Measurements from ENCODE around the gene IFI27. TPM values are rescaled to one million over a fixed set of nuclear protein-coding genes. Genes with fewer than 3 reads are reported as not detected.

The IFI27 gene
- total RNA-seq, 1 donor from 2014 or later, result 375 TPM

DNA sequence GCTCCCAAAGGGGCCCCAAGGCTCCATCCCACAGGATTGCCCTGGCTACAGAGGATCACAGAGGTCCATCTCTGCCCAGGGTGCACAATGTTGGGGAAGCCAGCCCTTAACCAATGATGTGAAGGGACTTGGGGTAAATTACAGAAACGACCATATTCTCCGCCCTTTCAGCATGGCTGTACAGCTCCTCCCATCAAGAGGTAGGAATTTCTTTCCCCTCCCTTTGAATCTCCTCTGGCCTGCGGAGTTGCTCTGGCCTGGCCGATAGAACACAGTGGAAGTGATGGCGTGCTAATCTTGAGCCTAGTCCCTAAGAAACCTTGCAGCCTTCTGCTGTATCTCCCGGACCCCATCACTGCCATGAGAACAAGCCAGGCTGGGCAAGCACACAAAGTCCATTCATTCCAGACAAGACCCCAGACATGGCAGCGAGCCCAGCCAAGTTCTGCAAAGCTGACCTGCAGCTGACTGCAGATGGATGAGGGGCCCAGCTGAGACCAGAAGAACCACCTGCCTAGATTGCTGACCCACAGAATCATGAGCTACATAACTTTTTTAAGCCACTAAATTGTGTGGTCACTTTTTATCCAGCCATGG, 6.9 kb upstream of the IFI27 start:
- no peak for DNase-seq

DNA sequence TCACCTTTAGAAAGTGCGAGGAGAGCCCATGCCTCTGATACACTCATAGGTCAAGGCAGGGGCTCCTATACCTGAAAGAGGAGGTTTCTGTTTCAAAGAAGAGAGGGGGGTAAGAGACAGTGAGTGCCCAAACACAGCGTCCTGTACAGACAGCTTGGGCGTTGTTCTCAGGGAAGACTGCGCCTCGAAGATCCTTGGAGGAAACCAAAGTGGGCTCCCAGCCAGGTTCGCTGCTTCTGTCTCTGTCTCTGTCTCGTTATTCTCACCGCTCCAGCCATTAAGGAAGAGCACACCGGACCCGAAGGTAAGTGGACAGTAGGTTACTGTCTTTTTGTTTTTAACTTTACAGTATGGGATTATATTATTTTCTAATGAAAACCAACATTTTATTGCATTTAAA, 5.8 kb upstream of the IFI27 start:
- DNase-seq, result no peak

DNA sequence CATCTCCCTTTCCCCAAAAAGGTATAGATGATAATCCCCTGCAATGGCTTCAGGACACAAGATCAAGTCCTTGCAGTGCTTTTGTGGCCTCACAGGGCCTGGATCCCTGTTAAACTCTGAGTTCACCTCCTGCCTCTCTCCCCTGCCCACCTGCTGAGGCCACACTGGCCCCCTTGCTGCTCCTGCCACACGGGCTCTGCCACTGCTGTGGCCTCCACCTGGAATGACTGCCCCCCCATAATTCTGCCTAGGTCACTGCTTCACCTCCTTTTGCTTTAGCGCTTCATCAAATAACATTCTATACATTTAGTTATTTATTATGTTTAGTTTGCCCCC, 653 bp upstream of the IFI27 start:
- DNase-seq, result no peak

DNA sequence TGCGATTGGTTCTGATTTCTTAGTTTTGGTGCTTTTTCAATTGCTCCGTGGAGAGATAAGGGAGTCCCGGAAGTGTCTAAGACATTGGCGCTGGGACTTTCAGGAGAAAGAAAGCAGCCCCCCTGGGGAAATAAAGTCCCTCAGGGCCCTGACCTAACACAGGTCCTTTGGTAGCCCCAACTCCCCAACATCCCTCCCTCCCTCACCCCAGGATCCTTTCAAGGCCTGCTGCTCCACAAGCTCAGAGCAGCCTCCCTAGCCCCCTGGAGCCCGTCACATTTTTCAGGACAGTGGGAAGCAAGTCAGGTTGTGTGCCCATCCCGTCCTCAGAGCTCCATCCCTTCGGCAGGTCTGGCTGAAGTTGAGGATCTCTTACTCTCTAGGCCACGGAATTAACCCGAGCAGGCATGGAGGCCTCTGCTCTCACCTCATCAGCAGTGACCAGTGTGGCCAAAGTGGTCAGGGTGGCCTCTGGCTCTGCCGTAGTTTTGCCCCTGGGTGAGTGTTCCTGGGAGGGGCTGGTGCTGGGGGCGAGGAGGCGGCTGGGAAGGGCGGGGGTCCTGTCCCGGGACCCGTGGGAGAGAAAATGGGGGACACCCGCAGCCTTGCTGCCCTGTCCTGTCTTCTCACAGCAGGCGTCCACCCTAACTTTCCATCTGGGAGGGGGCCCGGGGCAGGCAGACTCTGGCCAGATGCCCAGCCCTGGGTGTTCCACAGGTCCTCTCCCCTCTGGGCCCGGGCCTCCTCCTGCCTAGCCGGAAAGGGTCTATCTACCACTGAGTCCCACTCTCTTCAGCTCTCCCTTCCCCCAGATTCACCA, 950 bp downstream of the IFI27 start:
- DNase-seq, result no peak

DNA sequence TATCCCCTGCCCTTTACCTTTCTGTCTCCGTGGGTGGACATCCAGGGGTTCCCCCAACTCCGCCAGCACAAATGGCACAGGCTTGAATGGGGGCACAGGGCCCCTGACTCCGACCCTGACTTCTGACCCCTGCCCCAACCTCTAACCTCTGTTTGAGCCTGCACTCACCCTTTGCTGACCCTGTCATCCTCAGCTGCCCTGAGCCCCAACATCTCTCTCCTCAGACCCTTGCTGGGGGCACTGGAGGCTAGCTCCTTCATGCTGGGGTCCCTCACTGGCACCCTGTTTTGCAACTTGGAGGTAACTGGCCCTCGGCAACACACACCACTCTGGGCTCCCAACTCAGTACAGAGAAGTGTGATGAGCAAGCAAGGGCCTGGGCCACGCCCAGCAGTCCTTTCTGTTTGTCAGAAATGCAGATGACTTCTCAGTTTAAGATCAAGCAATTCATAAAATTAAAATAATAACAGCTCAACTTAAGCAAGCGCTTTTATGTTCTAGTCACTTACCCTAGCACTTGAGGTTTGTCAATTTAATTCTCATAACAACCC, 2.1 kb downstream of the IFI27 start:
- DNase-seq, result no peak

DNA sequence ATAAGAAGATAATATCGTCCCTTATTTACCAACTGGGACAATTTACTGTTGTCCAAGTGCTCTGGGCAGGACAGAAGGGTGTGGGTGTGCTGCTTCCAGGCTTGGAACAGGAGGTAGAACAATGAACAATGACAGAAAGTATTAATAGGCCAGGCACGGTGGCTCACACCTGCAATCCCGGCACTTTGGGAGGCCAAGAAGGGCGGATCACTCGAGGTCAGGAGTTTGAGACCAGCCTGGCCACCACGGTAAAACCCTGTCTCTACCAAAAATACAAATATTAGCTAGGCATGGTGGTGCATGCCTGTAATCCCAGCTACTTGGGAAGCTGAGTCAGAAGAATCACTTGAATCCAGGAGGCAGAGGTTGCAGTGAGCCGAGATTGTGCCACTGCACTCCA, 2.5 kb downstream of the IFI27 start:
- no peak for DNase-seq

DNA sequence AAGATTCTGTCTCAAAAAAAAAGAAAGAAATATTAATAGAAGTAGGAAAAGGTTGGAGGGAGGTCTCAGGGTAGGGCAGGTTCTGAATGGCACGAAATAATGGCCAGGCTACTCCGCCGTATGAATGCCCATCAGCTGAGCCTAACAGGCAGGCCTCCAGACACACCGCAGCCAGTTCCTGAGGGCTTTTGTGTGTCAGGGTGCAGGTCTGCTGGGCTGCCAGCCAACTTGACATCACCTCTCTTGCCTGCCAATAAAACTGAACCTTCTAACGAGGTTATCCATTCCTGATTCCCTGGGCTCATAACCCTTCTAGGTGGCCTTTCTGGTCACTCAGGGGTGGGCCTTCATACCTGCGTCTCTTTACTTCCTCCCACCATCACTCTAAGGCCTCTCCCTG, 3.0 kb downstream of the IFI27 start:
- peak; percentile 62 for DNase-seq

DNA sequence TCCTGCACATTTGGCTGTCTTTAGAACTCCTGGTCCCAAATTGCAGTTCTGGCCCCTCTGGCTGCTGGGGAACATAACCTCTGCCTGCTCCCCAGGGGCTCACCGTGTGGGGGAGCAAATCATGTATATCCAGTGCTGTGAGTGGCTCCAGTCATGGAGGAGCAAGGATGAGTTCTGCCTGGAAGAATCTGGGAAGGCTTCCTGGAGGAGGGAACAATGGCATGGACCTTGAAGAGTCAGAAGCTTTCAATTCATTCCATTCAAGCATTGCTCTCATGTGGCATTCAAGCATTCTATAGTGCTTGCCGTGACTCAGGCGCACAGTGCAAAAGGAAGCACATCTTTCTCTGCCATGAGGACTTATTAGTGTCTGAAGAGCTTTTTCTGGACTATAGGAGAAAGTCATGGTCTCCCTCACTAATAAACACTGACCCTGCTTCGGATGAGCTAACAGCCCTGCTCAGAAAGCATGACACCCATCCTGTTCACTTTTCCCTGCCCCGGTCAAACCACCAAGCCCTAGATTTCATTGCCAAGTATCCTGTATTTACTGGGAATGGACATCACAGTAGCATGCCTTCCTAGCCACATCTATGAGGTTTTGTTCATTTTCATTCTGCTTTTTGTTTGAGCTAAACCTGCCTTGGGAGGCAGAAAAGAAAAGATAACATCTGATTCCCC, 3.5 kb downstream of the IFI27 start:
- DNase-seq, result peak; percentile 22

DNA sequence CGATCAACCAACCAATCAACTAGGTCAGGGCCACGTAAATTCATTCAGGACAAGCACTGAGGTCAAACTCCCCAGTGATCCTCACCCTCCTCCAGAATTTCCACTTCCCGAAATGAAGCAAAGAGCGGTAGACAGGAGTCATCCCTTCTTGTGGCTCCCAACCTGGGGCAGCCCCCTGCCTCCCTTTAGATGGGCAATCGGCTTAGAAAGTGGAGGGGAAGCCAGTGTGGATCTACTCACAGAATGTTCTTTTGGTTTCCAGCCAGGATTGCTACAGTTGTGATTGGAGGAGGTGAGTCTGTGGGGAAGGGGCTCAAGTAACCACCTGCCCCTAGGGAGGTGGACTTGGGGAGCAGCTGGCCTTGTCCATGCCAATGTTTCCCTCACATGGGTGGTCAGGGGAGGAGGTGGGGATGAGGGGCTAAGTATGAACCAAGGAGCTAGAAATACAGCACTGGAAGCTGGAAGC, 4.1 kb downstream of the IFI27 start:
- no peak for DNase-seq

DNA sequence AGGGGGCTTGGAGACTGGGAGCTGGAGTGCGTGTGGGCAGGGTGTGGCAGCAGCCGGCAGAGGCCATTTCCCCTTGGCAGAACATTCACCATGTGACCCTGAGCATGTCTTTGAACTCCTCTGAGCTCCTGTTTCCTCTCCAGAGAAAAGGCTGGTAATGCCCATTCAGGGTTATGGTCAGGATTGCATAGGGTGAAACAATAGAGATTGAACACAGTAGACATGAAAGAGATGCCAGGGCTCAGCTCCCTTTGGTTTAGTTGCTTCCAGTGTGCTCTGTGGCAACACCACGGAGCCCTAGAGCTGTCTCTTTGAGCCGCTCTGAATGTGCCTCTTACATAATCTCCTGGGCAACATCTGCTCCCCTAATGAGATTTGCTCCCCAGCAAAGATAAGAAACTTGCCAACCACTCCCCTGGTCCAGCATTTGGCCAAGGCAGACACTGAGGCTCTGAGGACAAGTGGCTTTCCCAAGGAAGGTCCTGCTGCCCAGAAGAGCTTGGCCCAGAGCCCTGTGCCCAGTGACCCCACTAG, 4.6 kb downstream of the IFI27 start:
- peak; percentile 60 for DNase-seq

DNA sequence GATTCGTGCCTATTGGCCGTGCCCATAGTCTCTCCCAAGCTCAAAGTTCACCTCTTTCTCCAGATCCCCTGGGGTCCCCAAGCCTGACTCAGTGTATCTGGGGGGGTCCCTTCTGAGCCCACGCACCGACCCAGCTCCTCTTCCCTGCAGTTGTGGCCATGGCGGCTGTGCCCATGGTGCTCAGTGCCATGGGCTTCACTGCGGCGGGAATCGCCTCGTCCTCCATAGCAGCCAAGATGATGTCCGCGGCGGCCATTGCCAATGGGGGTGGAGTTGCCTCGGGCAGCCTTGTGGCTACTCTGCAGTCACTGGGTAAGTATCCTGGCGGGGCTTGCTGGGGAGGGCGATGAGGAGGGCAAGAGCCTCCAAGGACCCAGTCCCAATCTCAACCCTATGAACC, 5.1 kb downstream of the IFI27 start:
- DNase-seq, result no peak

DNA sequence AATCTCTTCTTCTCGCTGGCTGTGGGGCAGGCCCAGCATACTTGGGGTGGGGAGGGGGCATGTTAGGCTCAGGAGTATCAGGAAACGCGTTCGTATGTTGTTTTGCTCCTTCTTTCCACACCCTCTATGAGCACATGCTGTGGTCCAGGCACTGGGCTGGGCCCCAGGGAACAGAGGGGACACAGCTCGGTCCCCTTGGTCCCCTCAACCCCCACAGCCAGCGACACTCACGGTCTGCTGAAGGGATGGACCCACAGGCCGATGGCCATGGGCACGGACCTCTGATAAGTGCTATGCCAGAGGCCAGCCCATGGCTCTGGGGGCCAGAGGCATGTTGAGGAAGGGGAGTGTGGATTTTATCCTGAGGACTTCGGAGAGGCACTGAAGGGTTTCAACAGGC, 6.2 kb downstream of the IFI27 start:
- DNase-seq, result no peak

DNA sequence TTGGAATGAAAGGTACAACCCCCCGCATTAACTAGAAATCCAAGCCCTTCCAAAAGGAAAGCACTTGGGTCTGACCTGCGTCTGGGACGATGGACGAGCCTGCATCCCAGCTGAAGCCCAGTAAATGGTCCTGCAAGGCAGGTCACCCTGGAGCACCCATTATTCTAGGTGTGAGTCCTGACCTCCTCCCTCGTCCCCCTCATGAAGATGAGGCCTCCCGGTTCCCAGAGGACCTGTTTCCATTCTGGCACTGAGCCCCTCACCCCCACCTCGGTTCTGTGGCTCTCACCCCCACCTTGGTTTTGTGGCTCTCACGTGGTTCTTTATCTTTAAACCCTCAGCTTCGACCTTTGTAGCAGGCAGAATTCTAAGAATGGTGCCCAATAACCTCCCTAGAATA, 7.3 kb downstream of the IFI27 start:
- DNase-seq, result no peak

DNA sequence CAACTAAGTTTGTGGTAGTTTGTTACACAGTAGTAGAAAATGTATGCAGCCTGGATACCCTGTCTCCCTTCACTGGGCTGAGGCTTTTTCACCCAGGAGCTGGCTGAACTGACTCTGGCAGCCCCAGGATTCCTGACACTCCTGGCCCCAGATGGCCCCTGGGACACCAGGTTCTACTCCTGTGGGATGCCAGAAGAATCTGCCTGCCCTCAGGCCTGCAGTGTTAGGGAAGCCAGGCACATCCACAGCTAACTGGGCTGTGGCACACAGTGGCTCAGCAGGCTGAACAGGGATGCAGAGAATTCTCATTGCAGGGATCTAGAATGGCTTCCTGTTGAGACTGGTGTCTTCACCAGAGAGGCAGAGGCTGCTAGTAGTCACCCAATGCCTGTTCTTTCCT, 8.5 kb downstream of the IFI27 start:
- DNase-seq, result no peak

DNA sequence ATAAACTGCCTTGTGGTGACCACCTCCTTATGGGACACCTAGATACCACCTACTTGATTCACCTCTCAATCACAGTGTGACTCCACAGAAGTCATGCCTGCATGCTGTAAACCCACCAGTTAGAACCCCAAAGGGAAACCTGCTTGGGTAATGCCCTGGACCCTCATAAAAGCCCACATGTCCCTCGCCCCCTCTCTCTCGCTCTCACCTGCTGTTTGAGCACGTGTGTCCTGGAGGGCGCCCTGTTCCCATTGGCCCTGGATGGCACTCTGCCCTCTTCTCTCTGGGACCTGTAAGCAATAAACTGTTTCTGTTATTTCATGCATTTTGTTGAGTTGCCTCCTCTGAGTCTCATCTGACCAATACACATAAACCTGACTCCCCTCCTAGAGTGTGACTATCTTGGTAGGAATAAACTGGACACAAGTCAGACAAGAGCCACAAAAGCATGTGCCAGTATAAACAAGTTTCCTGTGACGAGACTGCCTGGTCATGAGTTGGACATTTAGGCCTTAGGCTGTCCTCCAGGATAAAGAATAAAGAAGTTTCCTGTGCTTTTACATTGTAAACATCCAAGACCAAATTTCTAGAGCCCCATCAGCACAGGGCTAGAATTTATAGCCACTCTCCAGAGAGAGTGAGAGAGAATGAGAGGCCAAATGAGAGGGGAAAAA, 10.3 kb downstream of the IFI27 start:
- no peak for DNase-seq

DNA sequence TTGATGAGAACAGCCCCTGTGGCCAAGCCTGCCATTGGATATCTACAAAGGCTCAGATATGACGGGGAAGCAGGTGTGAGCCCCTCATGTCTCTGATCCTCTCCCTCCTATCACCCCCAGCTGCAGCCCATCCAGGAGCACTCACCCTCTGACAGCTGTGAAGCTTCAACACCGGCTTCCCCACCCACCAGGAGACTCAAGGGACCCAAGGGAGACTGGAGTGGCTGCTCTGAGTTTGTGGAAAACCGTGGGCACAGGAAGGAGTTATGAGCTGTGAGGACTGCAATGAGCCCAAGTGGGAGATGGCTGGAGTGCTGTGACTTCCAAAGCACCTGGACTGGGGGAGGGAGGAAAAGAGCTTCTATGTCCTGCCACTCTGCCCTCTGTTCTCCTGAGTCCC, 10.9 kb downstream of the IFI27 start:
- no peak for DNase-seq

DNA sequence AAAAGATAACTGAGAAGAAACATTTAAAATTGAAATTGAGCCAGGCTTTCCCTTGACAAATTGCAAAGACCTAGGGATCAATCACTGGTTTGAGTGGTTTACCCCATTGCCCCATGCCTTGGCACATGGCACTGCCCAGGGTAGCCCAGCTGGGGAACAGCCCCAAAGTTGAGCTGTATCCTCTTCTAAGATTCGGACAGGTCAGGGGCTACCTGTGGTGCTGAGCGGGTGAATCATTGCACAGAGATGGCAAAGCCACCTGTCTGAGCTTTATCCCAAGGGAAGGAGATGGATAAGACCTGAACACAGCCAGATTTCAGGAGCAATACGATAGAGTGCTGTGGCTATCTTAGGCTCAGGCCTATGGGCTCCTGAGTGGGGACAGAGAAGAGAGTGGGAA, 11.9 kb downstream of the IFI27 start:
- no peak for DNase-seq

DNA sequence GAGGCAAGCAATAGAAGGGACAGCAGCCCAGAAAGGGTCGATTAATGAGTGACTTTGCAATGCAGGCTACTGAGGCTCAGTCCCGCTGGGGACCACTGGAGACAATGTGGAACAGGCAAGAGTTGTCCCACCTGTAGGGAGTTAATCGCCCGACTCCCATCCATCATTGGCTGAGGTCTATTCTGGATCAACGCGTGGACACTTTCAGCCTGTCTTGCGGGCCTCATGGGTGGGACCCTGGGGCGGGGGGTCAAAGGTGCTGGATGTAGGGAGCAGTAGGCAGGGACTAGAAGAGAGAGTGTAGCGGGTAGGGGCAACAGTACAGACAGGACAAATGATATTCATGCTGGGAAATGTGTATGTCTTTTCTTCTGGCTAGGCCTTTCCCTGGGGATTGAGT, 12.8 kb downstream of the IFI27 start:
- no peak for DNase-seq

DNA sequence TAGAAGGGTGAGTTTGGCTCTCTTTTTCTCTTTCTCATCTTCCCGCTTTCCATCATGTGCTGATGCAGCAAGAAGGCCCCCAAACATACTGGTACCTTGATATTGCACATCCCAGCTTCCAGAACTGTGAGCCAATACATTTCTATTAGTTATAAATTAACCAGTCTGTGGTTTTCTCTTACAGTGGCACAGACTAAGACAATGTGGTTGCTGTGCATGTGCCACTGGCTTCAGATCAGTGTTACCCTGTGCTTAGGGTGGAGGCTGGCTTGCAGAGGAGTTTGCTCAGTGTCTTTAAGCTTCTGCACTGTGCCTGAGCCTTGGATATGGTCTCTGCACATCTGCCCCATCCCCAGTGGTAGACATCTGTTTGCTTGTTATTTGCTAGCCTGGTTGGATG, 13.3 kb downstream of the IFI27 start:
- no peak for DNase-seq

DNA sequence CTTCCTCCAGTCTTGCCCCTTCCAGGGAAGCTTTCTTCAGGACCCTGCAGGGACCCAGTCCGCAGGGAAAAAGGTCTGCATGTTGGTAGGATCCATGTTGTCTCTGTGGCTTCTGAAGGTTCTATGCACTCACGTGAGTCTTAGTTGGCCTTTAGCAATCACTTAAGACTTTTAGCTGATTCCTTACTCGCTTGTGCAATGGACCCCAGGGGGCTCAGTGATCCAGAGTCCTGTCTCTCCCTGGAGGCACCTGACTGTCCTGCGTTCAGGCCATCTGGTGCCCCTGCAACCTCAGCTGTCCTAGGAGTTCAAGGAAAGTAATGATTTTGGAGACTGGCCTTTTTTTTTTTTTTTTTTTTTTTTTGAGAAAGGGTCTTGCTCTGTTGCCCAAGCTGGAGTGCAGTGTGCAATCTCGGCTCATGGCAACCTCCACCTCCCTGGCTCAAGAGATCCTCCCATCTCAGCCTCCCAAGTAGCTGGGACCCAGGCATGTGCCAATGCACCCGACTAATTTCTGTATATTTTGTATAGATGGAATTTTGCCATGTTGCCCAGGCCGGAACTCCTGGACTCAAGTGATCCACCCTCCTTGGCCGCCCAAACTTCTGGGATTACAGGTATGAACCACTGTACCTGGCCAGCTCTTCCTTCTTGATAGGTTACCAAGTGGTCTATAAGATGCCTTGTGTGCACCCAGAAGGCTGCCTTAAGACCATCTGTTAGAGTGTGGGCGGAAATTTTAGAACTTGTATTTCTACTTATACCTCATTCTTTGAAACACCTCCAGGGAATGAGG, 14.2 kb downstream of the IFI27 start:
- no peak for DNase-seq

DNA sequence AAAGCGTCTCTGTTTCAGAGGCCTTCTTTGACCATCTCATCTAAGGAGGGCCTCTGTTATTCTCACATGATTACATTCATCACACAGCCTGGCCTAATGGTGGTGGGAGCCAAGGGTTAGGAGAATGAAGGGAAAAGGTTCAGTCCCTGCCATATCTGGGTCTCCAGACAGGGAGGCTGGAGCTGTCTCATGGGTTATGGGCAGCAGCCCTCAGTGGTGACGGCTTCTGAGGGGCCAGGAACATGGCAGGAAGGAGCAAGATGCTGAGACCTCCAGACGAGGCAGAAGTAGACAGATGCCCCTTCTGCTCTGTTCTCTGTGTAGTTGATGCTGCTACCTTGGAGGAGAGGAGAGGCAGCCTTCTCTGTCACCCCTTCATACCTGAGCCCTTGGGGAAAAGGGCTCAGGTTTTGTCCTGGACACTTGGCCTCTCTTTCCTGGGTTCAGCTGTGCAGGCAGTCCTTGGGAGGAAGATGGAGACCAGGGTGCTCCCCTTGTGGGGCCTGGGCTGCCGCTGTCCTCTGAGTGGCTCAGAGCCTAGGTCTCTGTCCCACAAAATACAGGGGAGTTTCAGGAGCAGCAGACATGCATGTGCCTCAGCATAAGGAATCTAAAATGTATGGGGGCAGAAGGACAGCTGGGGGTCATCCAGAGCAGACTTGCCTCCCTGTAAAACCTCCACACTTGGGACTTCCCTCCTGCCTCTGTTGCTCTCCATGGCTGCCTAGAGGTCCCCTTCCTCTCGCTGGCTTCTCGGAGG, 15.3 kb downstream of the IFI27 start:
- DNase-seq, result no peak

DNA sequence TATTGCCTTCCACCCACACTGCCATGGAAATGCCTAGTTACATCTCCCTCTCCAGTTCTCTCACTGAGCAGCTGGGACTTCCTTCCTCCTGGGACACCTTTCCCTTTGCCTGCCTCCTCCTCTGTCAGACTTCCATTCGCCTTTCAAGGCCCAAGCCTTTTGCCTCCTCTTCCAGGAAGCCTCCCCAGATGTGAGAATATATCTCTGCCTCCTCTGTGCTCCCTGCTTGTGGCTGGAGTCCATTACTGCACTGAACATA, 15.8 kb downstream of the IFI27 start:
- no peak for DNase-seq
